ENCODE results near the gene CHCHD6.

- TF ChIP-seq JUN (CRISPR knock-in tag; IDR thresholded peaks at IDR 0.05) (no peak), NR1H2 (CRISPR knock-in tag; IDR thresholded peaks at IDR 0.05) (no peak), ZBTB21 (CRISPR knock-in tag; IDR thresholded peaks at IDR 0.05; ENCODE audit: borderline replicate concordance) (no peak), MAX (CRISPR knock-in tag; IDR thresholded peaks at IDR 0.05) (no peak), CTCF (IDR thresholded peaks at IDR 0.05) (no peak)
These were observed 258.7 kb downstream of the CHCHD6 start for GRCh38 chr3:126962756-126963155.

Measured in WTC11 (cell line).